B cell (primary cell): ENCODE results near the gene ODC1. TPM values are rescaled to one million over a fixed set of nuclear protein-coding genes. Genes with fewer than 3 reads are reported as not detected.

Experiments
- ATAC-seq: fragments of 200-7000 bp; cut with Tn5 transposase; one replicate; pipeline ENCODE4 v1.10.0; 2021; ENCODE audit warnings: low read depth, mild to moderate bottlenecking, moderate number of reproducible peaks, moderate library complexity
- CTCF ChIA-PET: fragments of 350-600 bp; sonication (Branson Sonifier 250); formaldehyde crosslinking; loops from one replicate; lab custom pipeline; 2021; ENCODE audit warnings: antibody characterized with exemption, inconsistent platforms; lab: Charles Lee
- POLR2A ChIA-PET: fragments of 350-600 bp; sonication (Branson Sonifier 250); formaldehyde crosslinking; loops from one replicate; lab custom pipeline; 2021; ENCODE audit warnings: antibody characterized with exemption; lab: Charles Lee
- DNase-seq: peaks from one replicate; pipeline ENCODE4 v3.0.0; 2013
- H2AFZ ChIP-seq: 2 replicates; pipeline ENCODE4 v1.6.1; 2012; ENCODE audit warnings: mild to moderate bottlenecking, low read depth, low read length; ENCODE audit not compliant: insufficient read depth, poor library complexity, severe bottlenecking
- H3K27ac ChIP-seq, 2 donors: 1 replicate in 1 of 2; 2 replicates in 1 of 2; pipeline ENCODE4 v1.5.1; 2012 to 2013; ENCODE audit warnings: low read length in 2 of 2, mild to moderate bottlenecking in 2 of 2, moderate library complexity in 1 of 2
- H3K27me3 ChIP-seq, 4 experiments: fragments of 200-600 bp in 1 of 4; sonication (generic) in 1 of 4; replicated peaks in 1 of 4; 1 replicate in 2 of 4; 2 replicates in 2 of 4; pipeline versions ENCODE4 v1.6.1 to v1.7.0; 2013 to 2016; ENCODE audit warnings: low read length in 3 of 4, mild to moderate bottlenecking in 2 of 4, mixed read lengths in 1 of 4, moderate library complexity in 1 of 4; ENCODE audit not compliant: insufficient read depth in 4 of 4, control insufficient read depth in 3 of 4; ENCODE audit errors: control extremely low read depth in 1 of 4
- H3K36me3 ChIP-seq, 2 experiments: replicated peaks in 1 of 2; 1 replicate in 1 of 2; 2 replicates in 1 of 2; pipeline versions ENCODE4 v1.6.1 to v1.7.1; 2013; ENCODE audit warnings: low read length in 1 of 2; ENCODE audit not compliant: insufficient read depth in 2 of 2, control insufficient read depth in 1 of 2; ENCODE audit errors: control extremely low read depth in 1 of 2, extremely low read depth in 1 of 2
- H3K4me1 ChIP-seq, 2 donors: fragments of 200-600 bp in 1 of 2; sonication (generic) in 1 of 2; 1 replicate in 1 of 2; 2 replicates in 1 of 2; pipeline versions ENCODE4 v1.5.1 to v1.6.1; 2013 to 2017; ENCODE audit warnings: low read length in 2 of 2; ENCODE audit not compliant: control insufficient read depth in 2 of 2, insufficient read depth in 2 of 2
- H3K4me2 ChIP-seq: replicated peaks from 2 replicates; pipeline ENCODE3; 2012; ENCODE audit warnings: mild to moderate bottlenecking, low read depth, low read length; ENCODE audit not compliant: poor library complexity, severe bottlenecking
- H3K4me3 ChIP-seq, 5 experiments: fragments of 200-600 bp in 1 of 5; sonication (generic) in 1 of 5; 1 replicate in 3 of 5; 2 replicates in 2 of 5; pipeline versions ENCODE4 v1.5.1 to v1.7.0; 2011 to 2016; ENCODE audit warnings: low read length in 4 of 5, mild to moderate bottlenecking in 4 of 5, low read depth in 2 of 5, control low read depth in 1 of 5, moderate library complexity in 1 of 5; ENCODE audit not compliant: insufficient read depth in 1 of 5; ENCODE audit errors: control extremely low read depth in 1 of 5, extremely low read depth in 1 of 5
- H3K79me2 ChIP-seq: fragments of 200-600 bp; sonication (generic); one replicate; pipeline ENCODE4 v1.6.0; 2016; ENCODE audit warnings: low read length; ENCODE audit not compliant: control insufficient read depth, insufficient read depth
- H3K9ac ChIP-seq: fragments of 200-600 bp; sonication (generic); 2 replicates; pipeline ENCODE4 v1.6.1; 2017; ENCODE audit warnings: mild to moderate bottlenecking, low read length, moderate library complexity
- H3K9me3 ChIP-seq, 3 donors: one replicate each; pipeline versions ENCODE4 v1.6.1 to v1.7.1; 2013; ENCODE audit warnings: low read length in 2 of 3; ENCODE audit not compliant: control insufficient read depth in 2 of 3, insufficient read depth in 1 of 3; ENCODE audit errors: control extremely low read depth in 1 of 3
- H4K20me1 ChIP-seq: 2 replicates; pipeline ENCODE4 v1.6.0; 2012; ENCODE audit warnings: mild to moderate bottlenecking, low read length; ENCODE audit not compliant: insufficient read depth, control insufficient read depth, poor library complexity, severe bottlenecking
- H3K27ac Mint-ChIP-seq: one replicate; pipeline ENCODE4 v1.8.0; 2021; ENCODE audit warnings: mixed read lengths
- H3K27me3 Mint-ChIP-seq: one replicate; pipeline ENCODE4 v1.8.0; 2021; ENCODE audit warnings: mixed read lengths
- H3K4me1 Mint-ChIP-seq: one replicate; pipeline ENCODE4 v1.8.0; 2021; ENCODE audit warnings: mixed read lengths
- H3K4me3 Mint-ChIP-seq: one replicate; pipeline ENCODE4 v1.8.0; 2021; ENCODE audit warnings: mixed read lengths
- H3K9me3 Mint-ChIP-seq: one replicate; pipeline ENCODE4 v1.8.0; 2022; ENCODE audit warnings: mixed read lengths; ENCODE audit not compliant: insufficient read depth
- EZH2 ChIP-seq: IDR thresholded peaks from 2 replicates; pipeline ENCODE4 v1.6.1; 2012; ENCODE audit warnings: borderline replicate concordance, low read depth, mild to moderate bottlenecking, moderate library complexity, low read length; ENCODE audit not compliant: insufficient read depth, poor library complexity, severe bottlenecking
- WGBS: methylation state at CpG from one replicate; pipeline ENCODE4 v1.1.5; 2013; ENCODE audit warnings: missing lambda C conversion rate; ENCODE audit not compliant: insufficient coverage; 5-methylcytosine and 5-hydroxymethylcytosine counted together
- intact Hi-C: fragments of 100-400 bp; cut with micrococcal nuclease; formaldehyde crosslinking; loops from one replicate; pipeline ENCODE4 v1.10.0; 2022
- polyA plus RNA-seq: library from polyadenylated mRNA; depleted of rRNA; stranded (reverse); fragments of >200 nt; gene quantifications from 2 replicates; pipeline ENCODE4 v1.2.3, GENCODE V29; 2012
- total RNA-seq, 2 donors: library from RNA; stranded (reverse); fragments of 120-200 nt in 1 of 2; gene quantifications; 1 replicate in 1 of 2; 2 replicates in 1 of 2; pipeline versions ENCODE4 v1.2.3 to v1.2.4, GENCODE V29; 2013 to 2022
- TF ChIP-seq, protein P1 (sequence below): fragments of 200-600 bp; IDR thresholded peaks from one replicate; pipeline ENCODE4 v1.8.0; 2022; ENCODE audit warnings: antibody characterized with exemption, mild to moderate bottlenecking

Gene ODC1
- total and polyA plus RNA-seq, 2 donors (not counting 1 experiment from before 2014, with no cell fraction given): 88.7 to 171 TPM

- Histone ChIP-seq H3K36me3 (peaks cover 0 to 8% of the 10 kb centered on the region in 2 experiments), H3K9ac (no peak overlapping the region), H3K4me1 (peaks cover 22 to 60% of the 10 kb centered on the region in 2 donors), H2AFZ (no peak overlapping the region), H3K4me3 (no peak overlapping the region), H3K27ac (no peak overlapping the region), H3K79me2 (peaks cover 61% of the 10 kb centered on the region), H3K4me2 (no peak overlapping the region), H4K20me1 (peaks cover 17% of the 10 kb centered on the region), H3K27me3 (no peaks in the 10 kb centered on the region), H3K9me3 (peaks cover 0 to 7% (median 5%) of the 10 kb centered on the region in 3 donors)
- CTCF ChIA-PET: interaction anchor here (1.1 to 4.3 kb wide), 2 partner anchors 20 to 33 kb away, joined by 3 to 20 read pairs; no protein-coding TSS in a partner anchor
- WGBS: 100% methylated on average over 7 of the region's 8 CpGs
- H3K4me1 Mint-ChIP-seq: peaks cover 49% of the 10 kb centered on the region
- no peak overlapping the region for H3K4me3 Mint-ChIP-seq
- intact Hi-C loops: no loop called here
- H3K9me3 Mint-ChIP-seq: no peaks in the 10 kb centered on the region
- POLR2A ChIA-PET: interaction anchor here (0.6 to 1.1 kb wide), 2 partner anchors 37 to 386 kb away, joined by 5 to 7 read pairs; no protein-coding TSS in a partner anchor
- no peak for TF ChIP-seq EZH2
- TF ChIP-seq, protein P1, sequence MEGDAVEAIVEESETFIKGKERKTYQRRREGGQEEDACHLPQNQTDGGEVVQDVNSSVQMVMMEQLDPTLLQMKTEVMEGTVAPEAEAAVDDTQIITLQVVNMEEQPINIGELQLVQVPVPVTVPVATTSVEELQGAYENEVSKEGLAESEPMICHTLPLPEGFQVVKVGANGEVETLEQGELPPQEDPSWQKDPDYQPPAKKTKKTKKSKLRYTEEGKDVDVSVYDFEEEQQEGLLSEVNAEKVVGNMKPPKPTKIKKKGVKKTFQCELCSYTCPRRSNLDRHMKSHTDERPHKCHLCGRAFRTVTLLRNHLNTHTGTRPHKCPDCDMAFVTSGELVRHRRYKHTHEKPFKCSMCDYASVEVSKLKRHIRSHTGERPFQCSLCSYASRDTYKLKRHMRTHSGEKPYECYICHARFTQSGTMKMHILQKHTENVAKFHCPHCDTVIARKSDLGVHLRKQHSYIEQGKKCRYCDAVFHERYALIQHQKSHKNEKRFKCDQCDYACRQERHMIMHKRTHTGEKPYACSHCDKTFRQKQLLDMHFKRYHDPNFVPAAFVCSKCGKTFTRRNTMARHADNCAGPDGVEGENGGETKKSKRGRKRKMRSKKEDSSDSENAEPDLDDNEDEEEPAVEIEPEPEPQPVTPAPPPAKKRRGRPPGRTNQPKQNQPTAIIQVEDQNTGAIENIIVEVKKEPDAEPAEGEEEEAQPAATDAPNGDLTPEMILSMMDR: no peak
- ATAC-seq (no peak), DNase-seq (no peak)
- H3K27me3 Mint-ChIP-seq: no peaks in the 10 kb centered on the region
- H3K27ac Mint-ChIP-seq: no peak overlapping the region
Observed at GRCh38 chr2:10415048-10415447, 33.1 kb downstream of the ODC1 start.

- Mint-ChIP-seq H3K4me1 (peaks cover 54% of the 10 kb centered on the region), H3K9me3 (no peaks in the 10 kb centered on the region), H3K27me3 (no peaks in the 10 kb centered on the region), H3K27ac (no peak overlapping the region), H3K4me3 (no peak overlapping the region)
- peaks cover 27 to 64% of the 10 kb centered on the region in 2 donors for H3K4me1 ChIP-seq
- no peak for ATAC-seq
- CTCF ChIA-PET: interaction anchor here (1.1 to 4.3 kb wide), 2 partner anchors 20 to 32 kb away, joined by 3 to 20 read pairs; no protein-coding TSS in a partner anchor
- WGBS: 94% methylated on average over 3 of the region's 10 CpGs
- intact Hi-C loops: no loop called here
- no peak overlapping the region for H3K27ac ChIP-seq
- peaks cover 0 to 7% (median 5%) of the 10 kb centered on the region in 3 donors for H3K9me3 ChIP-seq
- peaks cover 17% of the 10 kb centered on the region for H4K20me1 ChIP-seq
- H3K4me3 ChIP-seq: no peak overlapping the region
- no peak overlapping the region for H3K9ac ChIP-seq
- H3K36me3 ChIP-seq: peaks cover 0 to 4% of the 10 kb centered on the region in 2 experiments
- peaks cover 61% of the 10 kb centered on the region for H3K79me2 ChIP-seq
- DNase-seq: no peak
- POLR2A ChIA-PET: interaction anchor here (0.6 to 1.1 kb wide), 2 partner anchors 37 to 387 kb away, joined by 5 to 7 read pairs; no protein-coding TSS in a partner anchor
- H3K4me2 ChIP-seq: no peak overlapping the region
- H3K27me3 ChIP-seq: no peaks in the 10 kb centered on the region
- TF ChIP-seq, protein P1: no peak
- no peak for TF ChIP-seq EZH2
- no peak overlapping the region for H2AFZ ChIP-seq
Observed at GRCh38 chr2:10414591-10414990, 33.5 kb downstream of the ODC1 start.
